K562 (cell line): ENCODE measurements around the gene HDAC2. TPM values are rescaled to one million over a fixed set of nuclear protein-coding genes. Genes with fewer than 3 reads are reported as not detected.
"Not testable (repeated sequence)": the region's sequence is repeated elsewhere in the genome, so short reads cannot be mapped to it uniquely, and the experiment has no call there.

ENCODE experiments used
- ATAC-seq: fragments of 200-7000 bp; cut with Tn5 transposase; 3 replicates; pipeline ENCODE4 v1.9.1; 2020; ENCODE audit warnings: moderate library complexity
- BruUV-seq: library from RNA; stranded (reverse); fragments of 400-500 nt; replicated peaks from 2 replicates; lab custom pipeline; 2021; lab: Mats Ljungman, UMichigan
- CTCF ChIA-PET: fragments of 300-600 bp; formaldehyde crosslinking; extraction: SDS; loops from one replicate; lab custom pipeline; 2021; ENCODE audit warnings: low intra/inter-chr PET ratio; lab: Yijun Ruan, JAX
- POLR2A ChIA-PET: fragments of 300-600, 350-650 bp; sonication (Branson Sonifier 250); formaldehyde crosslinking; extraction: SDS; loops from one replicate; lab custom pipeline; 2021; ENCODE audit warnings: antibody characterized with exemption, inconsistent platforms; lab: Yijun Ruan, JAX
- DNase-seq, 4 experiments: peaks; one replicate each; pipeline versions ENCODE4 v3.0.0 to v3.0.0-alpha.2; 2011 to 2018; ENCODE audit warnings: low spot score in 3 of 4, mixed read lengths in 3 of 4; ENCODE audit errors: extremely low read depth in 1 of 4
- FAIRE-seq: peaks from 2 replicates; lab custom pipeline; 2011; peaks lifted over from hg19 to GRCh38; lab: Jason Lieb, UNC
- H2AFZ ChIP-seq: 2 replicates; pipeline ENCODE4 v1.6.0; 2011; ENCODE audit warnings: low read depth, low read length, control low read depth, inconsistent platforms
- H3K27ac ChIP-seq: fragments of 200-600 bp; 3 replicates; pipeline ENCODE4 v1.8.0; 2011; ENCODE audit warnings: low read depth, mild to moderate bottlenecking, control low read depth, inconsistent platforms, low read length, moderate library complexity, mixed read lengths; ENCODE audit errors: extremely low read depth
- H3K27me3 ChIP-seq, 2 experiments: fragments of 300-600 bp in 1 of 2; 2 replicates in 1 of 2; 3 replicates in 1 of 2; pipeline versions ENCODE4 v1.6.0 to v1.8.0; 2011; ENCODE audit warnings: inconsistent platforms in 2 of 2, low read length in 2 of 2, mild to moderate bottlenecking in 1 of 2, mixed read lengths in 1 of 2, moderate library complexity in 1 of 2; ENCODE audit not compliant: control insufficient read depth in 2 of 2, insufficient read depth in 2 of 2
- H3K36me3 ChIP-seq: fragments of 300-600 bp; 3 replicates; pipeline ENCODE4 v1.8.0; 2011; ENCODE audit warnings: mild to moderate bottlenecking, low read length, inconsistent platforms; ENCODE audit not compliant: control insufficient read depth, insufficient read depth
- H3K4me1 ChIP-seq, 2 experiments: fragments of 200-600 bp in 1 of 2; replicated peaks in 1 of 2; 2 replicates in 1 of 2; 3 replicates in 1 of 2; pipeline versions ENCODE4 v1.5.1 to v1.8.0; 2011; ENCODE audit warnings: inconsistent platforms in 2 of 2, low read length in 2 of 2, mild to moderate bottlenecking in 1 of 2, mixed read lengths in 1 of 2, moderate library complexity in 1 of 2; ENCODE audit not compliant: control insufficient read depth in 2 of 2, insufficient read depth in 2 of 2
- H3K4me2 ChIP-seq: 2 replicates; pipeline ENCODE4 v1.6.1; 2011; ENCODE audit warnings: low read length, control low read depth, inconsistent platforms, mixed read lengths; ENCODE audit not compliant: insufficient read depth
- H3K4me3 ChIP-seq: fragments of 200-600 bp; sonication (generic), shearing (Covaris generic); 2 replicates; pipeline ENCODE4 v1.5.1; 2016; ENCODE audit warnings: control low read depth, inconsistent platforms
- H3K79me2 ChIP-seq: fragments of 200-600 bp; 3 replicates; pipeline ENCODE4 v1.8.0; 2011; ENCODE audit warnings: low read length, inconsistent platforms; ENCODE audit not compliant: control insufficient read depth, insufficient read depth
- H3K9ac ChIP-seq, 2 experiments: 2 replicates each; pipeline versions ENCODE4 v1.6.0 to v1.6.1; 2011; ENCODE audit warnings: low read depth in 2 of 2, low read length in 2 of 2, control low read depth in 1 of 2, inconsistent platforms in 1 of 2, mild to moderate bottlenecking in 1 of 2, mixed read lengths in 1 of 2; ENCODE audit not compliant: insufficient read depth in 1 of 2
- H3K9me1 ChIP-seq: one replicate; pipeline ENCODE4 v1.6.0; 2011; ENCODE audit warnings: inconsistent platforms, mild to moderate bottlenecking, low read length, moderate library complexity; ENCODE audit not compliant: control insufficient read depth, insufficient read depth
- H3K9me3 ChIP-seq: replicated peaks from 2 replicates; pipeline ENCODE4 v1.5.1; 2011; ENCODE audit warnings: low read depth, low read length, inconsistent platforms; ENCODE audit not compliant: control insufficient read depth, insufficient read depth
- H4K20me1 ChIP-seq: replicated peaks from 2 replicates; pipeline ENCODE4 v1.6.1; 2011; ENCODE audit warnings: low read length, inconsistent platforms, mixed read lengths; ENCODE audit not compliant: control insufficient read depth, insufficient read depth
- CBX1 ChIP-seq: sonication (generic); IDR thresholded peaks from 2 replicates; pipeline ENCODE4 v1.6.1; 2016; ENCODE audit warnings: antibody characterized with exemption, low read depth, mild to moderate bottlenecking
- GABPB1 ChIP-seq: sonication (generic); formaldehyde crosslinking; IDR thresholded peaks from 2 replicates; pipeline ENCODE4 v1.8.0; 2022; ENCODE audit warnings: mild to moderate bottlenecking, missing genetic modification reagents
- HNRNPL ChIP-seq: fragments of 200-400 bp; formaldehyde crosslinking; IDR thresholded peaks from 2 replicates; pipeline ENCODE4 v1.6.1; 2017; ENCODE audit warnings: low read depth, mild to moderate bottlenecking, low read length
- ZC3H8 ChIP-seq: fragments of 450-650 bp; IDR thresholded peaks from 2 replicates; pipeline ENCODE4 v1.6.1; 2017
- ZNF668 ChIP-seq: fragments of 250-450 bp; sonication (Bioruptor Pico); IDR thresholded peaks from 2 replicates; pipeline ENCODE4 v1.8.0; 2022; ENCODE audit warnings: mild to moderate bottlenecking, inconsistent platforms
- ZNF695 ChIP-seq: fragments of 450-650 bp; formaldehyde crosslinking; IDR thresholded peaks from 2 replicates; pipeline ENCODE4 v1.4.0; 2020; ENCODE audit warnings: mild to moderate bottlenecking, moderate library complexity
- WGBS: fragments of 100-300 bp; shearing (Covaris generic); methylation state at CpG from one replicate; pipeline ENCODE4 v1.1.6; 2016; ENCODE audit warnings: low coverage, mixed read lengths; ENCODE audit not compliant: insufficient coverage; ENCODE audit errors: missing lambda C conversion rate; 5-methylcytosine and 5-hydroxymethylcytosine counted together
- in situ Hi-C: fragments of 300-500 bp; cut with MboI; formaldehyde crosslinking; loops from 4 replicates; pipeline ENCODE4 v1.15.0; 2018; ENCODE audit warnings: inconsistent platforms, mixed read lengths
- intact Hi-C: fragments of 100-400 bp; cut with micrococcal nuclease; formaldehyde crosslinking; loops from 2 replicates; pipeline ENCODE4 v1.14.2; 2022
- polyA plus RNA-seq, 8 experiments: library from polyadenylated mRNA; depleted of rRNA in 4 of 8; stranded (reverse) in 5 of 8; unstranded in 3 of 8; fragments of >200 nt; fragmentation: Nextera tagmentation in 2 of 8; fragmentation: Illumina TruSeq in 1 of 8; extraction: Ambion mirVana in 2 of 8; extraction: Trizol in 1 of 8; gene quantifications; 2 replicates each; pipeline versions ENCODE4 v1.2.1 to v1.2.3, GENCODE V29; 2011 to 2014; ENCODE audit warnings: inconsistent platforms in 1 of 8, missing spikeins in 1 of 8
- total RNA-seq, 7 experiments: library from RNA; depleted of rRNA in 6 of 7; stranded (reverse); fragments of >200 nt in 6 of 7; fragmentation: Illumina TruSeq in 2 of 7; extraction: Trizol in 2 of 7; gene quantifications; 2 replicates each; pipeline versions ENCODE4 v1.2.1 to v1.2.3, GENCODE V29; 2011 to 2021; ENCODE audit warnings: low replicate concordance in 1 of 7
- TF ChIP-seq, protein P1 (sequence below): sonication (generic); formaldehyde crosslinking; IDR thresholded peaks from 2 replicates; pipeline ENCODE4 v1.8.1; 2023; ENCODE audit warnings: mild to moderate bottlenecking, missing genetic modification reagents

The HDAC2 gene
- total and polyA plus RNA-seq, 9 of the 15 experiments (the other 6 are each of a cell fraction or from before 2014, with no cell fraction given), result 67.0 to 277 (median 151) TPM

- intact Hi-C loops, result no loop called here
These were observed 36.8 kb downstream of the HDAC2 start for GRCh38 chr6:113934101-113934500.

GRCh38 chr6:113931907-113932306 is 39.0 kb downstream of the HDAC2 start:
- in situ Hi-C loops, BruUV-seq, FAIRE-seq, ATAC-seq, H3K9me1 ChIP-seq, H3K36me3 ChIP-seq, H3K27ac ChIP-seq, H3K4me2 ChIP-seq, H4K20me1 ChIP-seq, H3K79me2 ChIP-seq, H3K4me3 ChIP-seq, H2AFZ ChIP-seq, POLR2A ChIA-PET, CTCF ChIA-PET, H3K4me1 ChIP-seq, H3K9ac ChIP-seq, H3K27me3 ChIP-seq, intact Hi-C loops, DNase-seq, H3K9me3 ChIP-seq: not testable (repeated sequence)
- 93% methylated on average over 18 of the region's 23 CpGs for WGBS
- TF ChIP-seq, protein P1, sequence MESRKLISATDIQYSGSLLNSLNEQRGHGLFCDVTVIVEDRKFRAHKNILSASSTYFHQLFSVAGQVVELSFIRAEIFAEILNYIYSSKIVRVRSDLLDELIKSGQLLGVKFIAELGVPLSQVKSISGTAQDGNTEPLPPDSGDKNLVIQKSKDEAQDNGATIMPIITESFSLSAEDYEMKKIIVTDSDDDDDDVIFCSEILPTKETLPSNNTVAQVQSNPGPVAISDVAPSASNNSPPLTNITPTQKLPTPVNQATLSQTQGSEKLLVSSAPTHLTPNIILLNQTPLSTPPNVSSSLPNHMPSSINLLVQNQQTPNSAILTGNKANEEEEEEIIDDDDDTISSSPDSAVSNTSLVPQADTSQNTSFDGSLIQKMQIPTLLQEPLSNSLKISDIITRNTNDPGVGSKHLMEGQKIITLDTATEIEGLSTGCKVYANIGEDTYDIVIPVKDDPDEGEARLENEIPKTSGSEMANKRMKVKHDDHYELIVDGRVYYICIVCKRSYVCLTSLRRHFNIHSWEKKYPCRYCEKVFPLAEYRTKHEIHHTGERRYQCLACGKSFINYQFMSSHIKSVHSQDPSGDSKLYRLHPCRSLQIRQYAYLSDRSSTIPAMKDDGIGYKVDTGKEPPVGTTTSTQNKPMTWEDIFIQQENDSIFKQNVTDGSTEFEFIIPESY (CRISPR knock-in tag), result peak; percentile 65; the same call in 1 of the 2 replicates

More at GRCh38 chr6:113934101-113934500, 36.8 kb downstream of the HDAC2 start:
- FAIRE-seq, result no peak
- Histone ChIP-seq H4K20me1 (no peaks in the 10 kb centered on the region), H3K27ac (no peak overlapping the region), H3K9ac (no peak overlapping the region), H3K9me1 (no peaks in the 10 kb centered on the region), H3K36me3 (peaks cover 7% of the 10 kb centered on the region; the same call in 1 of the 3 replicates), H3K27me3 (no peaks in the 10 kb centered on the region), H3K79me2 (no peaks in the 10 kb centered on the region), H3K9me3 (peaks cover 9% of the 10 kb centered on the region; the same call in 1 of the 2 replicates), H3K4me3 (no peak overlapping the region), H3K4me2 (no peak overlapping the region), H2AFZ (no peak overlapping the region), H3K4me1 (no peaks in the 10 kb centered on the region)
- BruUV-seq, result no TSS peak
- WGBS, result 83% methylated on average over 2 of the region's 2 CpGs
- TF ChIP-seq ZC3H8 (no peak), CBX1 (no peak), HNRNPL (no peak), ZNF695 (CRISPR knock-in tag) (no peak), ZNF668 (no peak), GABPB1 (CRISPR knock-in tag) (no peak)
- in situ Hi-C loops, result no loop called here
- ChIA-PET POLR2A (no interaction called here), CTCF (interaction anchor here (1.1 kb wide), 1 partner anchor 1154 kb away, joined by 3 read pairs; no protein-coding TSS in a partner anchor)
- no peak for ATAC-seq
- no peak for DNase-seq
